GM12878 (cell line): Measurements from ENCODE around the gene PIEZO2. TPM values are rescaled to one million over a fixed set of nuclear protein-coding genes. Genes with fewer than 3 reads are reported as not detected.

Experiments used
- ATAC-seq: fragments of 200-7000 bp; cut with Tn5 transposase; 3 replicates; pipeline ENCODE4 v1.9.1; 2020; ENCODE audit warnings: mild to moderate bottlenecking, moderate library complexity
- BruUV-seq: library from RNA; stranded (reverse); fragments of 400-500 nt; replicated peaks from 2 replicates; lab custom pipeline; 2021; lab: Mats Ljungman, UMichigan
- CTCF ChIA-PET: fragments of 300-600 bp; sonication (Branson Sonifier 250); formaldehyde crosslinking; extraction: SDS; loops from one replicate; lab custom pipeline; 2021; ENCODE audit warnings: inconsistent platforms; lab: Yijun Ruan, JAX
- POLR2A ChIA-PET: fragments of 350-600 bp; formaldehyde crosslinking; extraction: SDS; loops from one replicate; lab custom pipeline; 2021; ENCODE audit warnings: inconsistent platforms; lab: Charles Lee
- RAD21 ChIA-PET: fragments of 300-600 bp; sonication (Branson Sonifier 250); formaldehyde crosslinking; loops from one replicate; lab custom pipeline; 2023; ENCODE audit warnings: antibody characterized with exemption; ENCODE audit not compliant: unreplicated experiment; lab: Charles Lee
- SMC1A ChIA-PET: fragments of 300-600 bp; sonication (Branson Sonifier 250); formaldehyde crosslinking; loops from one replicate; lab custom pipeline; 2023; ENCODE audit not compliant: unreplicated experiment, uncharacterized antibody; lab: Charles Lee
- DNase-seq: peaks from one replicate; pipeline ENCODE4 v3.0.0-alpha.2; 2011; ENCODE audit warnings: low read depth, low spot score
- FAIRE-seq: peaks from 3 replicates; lab custom pipeline; 2011; peaks lifted over from hg19 to GRCh38; lab: Jason Lieb, UNC
- H2AFZ ChIP-seq: 2 replicates; pipeline ENCODE4 v1.6.0; 2011; ENCODE audit warnings: low read depth, low read length, control low read depth; ENCODE audit not compliant: control insufficient read depth
- H3K27ac ChIP-seq: 2 replicates; pipeline ENCODE4 v1.5.1; 2011; ENCODE audit warnings: control low read depth; ENCODE audit not compliant: control insufficient read depth, insufficient read depth
- H3K27me3 ChIP-seq, 2 experiments: replicated peaks in 1 of 2; 2 replicates each; pipeline versions ENCODE4 v1.6.0 to v1.6.1; 2011; ENCODE audit warnings: low read length in 1 of 2; ENCODE audit not compliant: control insufficient read depth in 2 of 2, insufficient read depth in 2 of 2
- H3K36me3 ChIP-seq, 2 experiments: 2 replicates each; pipeline ENCODE4 v1.5.1; 2011; ENCODE audit warnings: low read length in 1 of 2; ENCODE audit not compliant: control insufficient read depth in 2 of 2, insufficient read depth in 2 of 2
- H3K4me1 ChIP-seq: 2 replicates; pipeline ENCODE4 v1.6.1; 2011; ENCODE audit warnings: mild to moderate bottlenecking, low read length, moderate library complexity, mixed read lengths; ENCODE audit not compliant: control insufficient read depth, insufficient read depth
- H3K4me2 ChIP-seq: 2 replicates; pipeline ENCODE4 v1.6.0; 2011; ENCODE audit warnings: control low read depth; ENCODE audit not compliant: control insufficient read depth, insufficient read depth
- H3K4me3 ChIP-seq: fragments of 200-600 bp; sonication (generic); 2 replicates; pipeline ENCODE4 v1.5.1; 2016
- H3K79me2 ChIP-seq: 2 replicates; pipeline ENCODE4 v1.6.0; 2011; ENCODE audit warnings: low read length; ENCODE audit not compliant: control insufficient read depth, insufficient read depth
- H3K9ac ChIP-seq: 2 replicates; pipeline ENCODE4 v1.8.0; 2011; ENCODE audit warnings: low read length, control low read depth, mixed read lengths; ENCODE audit not compliant: control insufficient read depth, insufficient read depth
- H3K9me3 ChIP-seq: replicated peaks from 3 replicates; pipeline ENCODE4 v1.5.1; 2011; ENCODE audit warnings: mild to moderate bottlenecking, low read length; ENCODE audit not compliant: control insufficient read depth, insufficient read depth
- H4K20me1 ChIP-seq: 2 replicates; pipeline ENCODE4 v1.6.0; 2011; ENCODE audit not compliant: control insufficient read depth, insufficient read depth
- ATF3 ChIP-seq: IDR thresholded peaks from 2 replicates; pipeline ENCODE4 v1.6.1; 2011; ENCODE audit warnings: low read depth, mild to moderate bottlenecking, low read length, moderate library complexity, borderline replicate concordance; ENCODE audit errors: extremely low read depth
- CBX3 ChIP-seq: fragments of 200-600 bp; sonication (generic); IDR thresholded peaks from 2 replicates; pipeline ENCODE4 v1.6.1; 2016; ENCODE audit warnings: low read depth, borderline replicate concordance
- E2F4 ChIP-seq: IDR thresholded peaks from 2 replicates; pipeline ENCODE4 v1.6.1; 2012; ENCODE audit warnings: low read depth, low read length, improper control_type of control experiment
- EP300 ChIP-seq, 2 experiments: fragments of 150-350 bp in 1 of 2; IDR thresholded peaks; 2 replicates each; pipeline ENCODE4 v1.6.1; 2011 to 2012; ENCODE audit warnings: low read depth in 2 of 2, low read length in 2 of 2, borderline replicate concordance in 1 of 2, improper control_type of control experiment in 1 of 2, inconsistent platforms in 1 of 2; ENCODE audit not compliant: control insufficient read depth in 1 of 2
- GATAD2B ChIP-seq: fragments of 450-650 bp; conservative IDR thresholded peaks from 2 replicates; pipeline ENCODE4 v1.6.1; 2017; ENCODE audit warnings: low read depth, mild to moderate bottlenecking, moderate library complexity
- IRF4 ChIP-seq: IDR thresholded peaks from 2 replicates; pipeline ENCODE4 v1.6.1; 2011; ENCODE audit warnings: low read depth, low read length
- NFIC ChIP-seq: IDR thresholded peaks from 2 replicates; pipeline ENCODE4 v1.6.1; 2012; ENCODE audit warnings: low read depth, mild to moderate bottlenecking, inconsistent platforms, low read length, moderate library complexity
- SREBF1 ChIP-seq: IDR thresholded peaks from 2 replicates; pipeline ENCODE4 v1.6.1; 2012; ENCODE audit warnings: mild to moderate bottlenecking, low read length
- WGBS: methylation state at CpG from one replicate; pipeline ENCODE4 v1.1.6; 2016; ENCODE audit warnings: low lambda C conversion rate; ENCODE audit not compliant: insufficient replicate concordance, insufficient coverage; ENCODE audit errors: missing lambda C conversion rate; 5-methylcytosine and 5-hydroxymethylcytosine counted together
- in situ Hi-C: fragments of 300-500 bp; cut with MboI; formaldehyde crosslinking; loops from 9 replicates; pipeline ENCODE4 v1.14.3; 2018; ENCODE audit warnings: mixed read lengths
- intact Hi-C: fragments of 100-400 bp; cut with micrococcal nuclease; formaldehyde crosslinking; loops from one replicate; pipeline ENCODE4 v1.14.2; 2022; ENCODE audit not compliant: unreplicated experiment
- polyA plus RNA-seq, 11 experiments: library from polyadenylated mRNA; depleted of rRNA in 4 of 11; unstranded in 6 of 11; stranded (reverse) in 5 of 11; fragments of >200 nt; fragmentation: Nextera tagmentation in 4 of 11; fragmentation: Illumina TruSeq in 1 of 11; extraction: Ambion mirVana in 4 of 11; extraction: Trizol in 1 of 11; gene quantifications; 1 replicate in 1 of 11; 2 replicates in 10 of 11; pipeline versions ENCODE4 v1.2.1 to v1.2.3, GENCODE V29; 2011 to 2016; ENCODE audit warnings: inconsistent platforms in 2 of 11, missing spikeins in 2 of 11, low read depth in 1 of 11
- total RNA-seq, 4 experiments: library from RNA; depleted of rRNA in 3 of 4; stranded (reverse); fragments of >200 nt in 3 of 4; fragmentation: Illumina TruSeq in 1 of 4; extraction: Trizol in 1 of 4; gene quantifications; 2 replicates each; pipeline versions ENCODE4 v1.2.1 to v1.2.3, GENCODE V29; 2013 to 2021

Gene PIEZO2
- total and polyA plus RNA-seq, 10 of the 15 experiments (the other 5 are each of a cell fraction or from before 2014, with no cell fraction given): 6.7 to 42.3 (median 27.4) TPM

GRCh38 chr18:10838553-10838952 lies 310.8 kb downstream of the PIEZO2 start (continued):
- TF ChIP-seq E2F4: no peak
- peak; percentile 76 for TF ChIP-seq NFIC
- TF ChIP-seq SREBF1: no peak
- no peak for TF ChIP-seq ATF3
- no peak for TF ChIP-seq GATAD2B
- no peak for TF ChIP-seq CBX3
- TF ChIP-seq, all 136 proteins: peak for 36

GRCh38 chr18:10834128-10834815 lies 315.1 kb downstream of the PIEZO2 start:
- Histone ChIP-seq H3K9me3 (no peaks in the 10 kb centered on the region; the same call in 1 of the 3 replicates), H3K36me3 (peaks cover 0 to 8% of the 10 kb centered on the region in 2 experiments; a peak in 1 of 4 replicates), H3K79me2 (no peaks in the 10 kb centered on the region), H2AFZ (no peak overlapping the region), H3K27me3 (no peaks in the 10 kb centered on the region), H3K4me3 (no peak overlapping the region), H3K9ac (no peak overlapping the region), H3K27ac (no peak overlapping the region), H4K20me1 (no peaks in the 10 kb centered on the region), H3K4me2 (no peak overlapping the region), H3K4me1 (peaks cover 12% of the 10 kb centered on the region)
- DNase-seq (no peak), ATAC-seq (no peak), FAIRE-seq (no peak)
- intact Hi-C loops: no loop called here
- WGBS: 55% methylated on average over 6 of the region's 6 CpGs
- in situ Hi-C loops: no loop called here
- TF ChIP-seq EP300 (IDR thresholded peaks at IDR 0.05; ENCODE audit: borderline replicate concordance in 1 of 2, control insufficient read depth in 1 of 2, low read depth in 2 of 2, low read length in 2 of 2) (no peak), IRF4 (no peak)
- BruUV-seq: no TSS peak
- CTCF ChIA-PET: interaction anchor here (1.9 kb wide), 1 partner anchor 320 kb away, joined by 4 read pairs; no protein-coding TSS in a partner anchor
- RAD21 ChIA-PET: no interaction called here
- SMC1A ChIA-PET: interaction anchor here (0.6 kb wide), 1 partner anchor 207 kb away, joined by 3 read pairs; no protein-coding TSS in a partner anchor
- POLR2A ChIA-PET: no interaction called here
